Head of caudate nucleus (tissue), 42 donors: ENCODE data around the gene TTI1.
"Not testable (repeated sequence)": the region's sequence is repeated elsewhere in the genome, so short reads cannot be mapped to it uniquely, and the experiment has no call there.

ENCODE experiments used
- DNase-seq, 42 donors: peaks; one replicate each; pipeline versions ENCODE4 v3.0.0 to v3.0.0-alpha.2; 2020 to 2021; ENCODE audit warnings: mixed read lengths in 7 of 42
- intact Hi-C: fragments of 100-400 bp; cut with DNase I; formaldehyde crosslinking; loops from one replicate; pipeline ENCODE4 v1.15.0; 2022

The TTI1 gene

GRCh38 chr20:38021087-38021772, 12.0 kb downstream of the TTI1 start:
- no peak for DNase-seq
- intact Hi-C loops: no loop called here

GRCh38 chr20:38018385-38018784, 14.9 kb downstream of the TTI1 start:
- intact Hi-C loops: no loop called here
- no peak for DNase-seq

DNA sequence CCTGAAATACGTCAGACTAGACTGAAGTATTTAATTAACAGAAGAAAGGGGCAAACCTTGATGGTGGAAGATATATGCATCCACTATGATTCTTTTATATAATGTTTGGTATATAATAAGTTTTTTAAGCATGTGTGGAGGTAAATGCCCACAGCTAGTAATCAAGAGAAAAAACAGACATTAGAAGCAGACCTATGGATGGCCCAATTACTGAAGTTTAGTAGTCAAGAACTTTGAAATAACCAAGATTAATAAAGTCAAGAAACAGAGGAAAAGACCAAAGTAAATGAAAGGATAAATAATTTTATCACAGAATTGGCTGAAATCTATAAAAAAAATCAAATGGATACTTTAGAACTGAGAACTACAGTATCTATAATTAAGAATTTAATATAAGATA, 15.3 kb downstream of the TTI1 start:
- no peak for DNase-seq
- intact Hi-C loops: no loop called here

- intact Hi-C loops: no loop called here
- DNase-seq: no peak
Measured at GRCh38 chr20:38013887-38014286, 19.4 kb downstream of the TTI1 start.

- intact Hi-C loops: no loop called here
- DNase-seq: no peak
Measured at GRCh38 chr20:38012332-38012731, 20.9 kb downstream of the TTI1 start.

DNA sequence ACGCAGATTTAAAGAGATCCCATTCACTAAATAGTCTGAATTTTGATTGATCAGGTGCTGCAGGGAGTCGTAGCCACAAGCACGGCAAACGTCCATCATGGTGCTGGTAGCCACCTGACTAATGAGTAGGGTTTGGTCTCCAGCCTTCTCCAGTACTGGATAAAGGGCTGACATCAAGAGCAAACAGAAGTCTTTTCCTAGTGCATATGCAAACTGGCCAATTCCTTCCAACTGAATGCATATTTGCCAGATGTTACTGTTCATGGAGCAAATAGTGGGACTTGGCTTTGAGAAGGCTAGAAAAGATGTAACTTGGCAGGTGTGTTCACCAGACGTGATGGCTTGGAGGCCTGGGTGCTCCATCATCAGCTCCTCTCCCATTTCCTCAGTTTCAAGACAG, 21.6 kb downstream of the TTI1 start:
- intact Hi-C loops: no loop called here
- DNase-seq: no peak

GRCh38 chr20:38009416-38009815, 23.8 kb downstream of the TTI1 start:
- intact Hi-C loops, DNase-seq: not testable (repeated sequence)

DNA sequence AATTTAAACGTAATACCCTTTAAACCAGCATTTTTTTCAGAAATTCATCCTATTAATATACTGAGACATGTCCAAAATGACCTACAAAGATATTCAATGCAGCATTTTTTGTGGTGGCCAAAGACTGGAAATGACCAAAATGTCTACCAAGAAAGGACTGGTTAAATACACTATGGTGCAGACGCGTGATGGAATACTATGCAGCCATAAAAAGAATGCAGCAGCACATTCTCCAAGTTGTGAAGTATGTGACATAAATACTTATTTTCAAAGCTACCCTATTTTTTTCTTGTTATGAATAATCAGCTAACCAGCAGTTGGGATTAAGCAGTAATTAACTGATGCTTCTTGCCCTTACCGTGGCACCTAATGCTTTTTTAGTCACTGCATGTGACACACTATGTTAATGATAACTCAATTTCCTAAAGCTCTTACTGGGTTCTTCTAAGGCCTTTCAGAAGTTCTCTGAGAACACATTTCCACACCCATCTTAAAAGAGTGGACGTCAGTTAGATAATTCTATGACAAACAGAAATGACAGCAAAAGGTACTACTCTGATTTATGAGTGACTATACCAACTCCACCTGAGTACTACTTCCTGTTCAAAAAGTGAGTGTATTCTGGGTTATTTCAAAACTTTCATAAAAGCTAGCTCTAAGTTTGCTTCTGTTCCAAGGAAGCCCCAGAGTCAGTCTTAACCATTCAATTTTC, 24.9 kb downstream of the TTI1 start:
- no peak for DNase-seq
- intact Hi-C loops: no loop called here

GRCh38 chr20:38007526-38007925, 25.7 kb downstream of the TTI1 start:
- intact Hi-C loops: no loop called here
- no peak for DNase-seq

DNA sequence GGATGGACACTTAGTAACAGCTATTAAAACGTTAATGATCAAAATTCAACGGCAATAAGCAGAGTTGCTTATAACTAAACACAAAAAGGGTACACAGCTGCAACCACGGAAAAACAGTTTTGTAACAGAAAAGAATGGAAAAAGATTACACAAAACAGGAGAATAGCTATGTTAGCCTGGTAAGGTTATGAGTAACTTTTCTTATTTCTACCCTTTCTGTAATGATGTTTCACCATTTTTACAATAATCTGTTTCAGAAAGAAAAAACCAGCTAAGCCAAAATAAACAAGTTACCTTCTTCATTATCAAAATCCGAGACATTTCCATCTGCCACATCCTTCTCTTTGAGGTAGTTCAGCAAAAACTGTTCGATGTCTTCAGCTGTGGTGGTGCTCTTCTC, 27.4 kb downstream of the TTI1 start:
- DNase-seq: no peak
- intact Hi-C loops: no loop called here

DNA sequence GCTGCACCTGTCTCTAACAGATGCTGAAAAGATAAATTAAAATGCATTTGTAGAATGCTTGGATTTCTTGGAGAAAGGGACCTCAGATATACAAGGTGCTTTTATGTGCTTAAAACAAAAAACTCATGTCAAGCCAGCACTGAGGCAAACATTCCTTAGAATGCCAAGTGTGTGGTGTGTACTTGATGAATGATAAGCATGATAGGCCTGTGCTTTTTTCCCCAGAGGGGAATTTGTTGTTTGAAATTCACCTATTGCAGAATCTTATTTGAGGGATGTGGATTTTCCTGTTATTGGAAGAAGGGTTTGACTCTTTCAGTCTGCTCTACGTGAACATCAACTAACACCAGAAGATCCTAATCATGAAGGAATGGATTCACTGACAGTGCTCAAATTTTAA, 28.8 kb downstream of the TTI1 start:
- no peak for DNase-seq
- intact Hi-C loops: no loop called here

- intact Hi-C loops: no loop called here
- DNase-seq: no peak
Measured at GRCh38 chr20:38002422-38002821, 30.8 kb downstream of the TTI1 start.

GRCh38 chr20:38001981-38002380, 31.3 kb downstream of the TTI1 start:
- no peak for DNase-seq
- intact Hi-C loops: no loop called here

- intact Hi-C loops: no loop called here
- no peak for DNase-seq
Measured at GRCh38 chr20:38001173-38001875, 31.9 kb downstream of the TTI1 start.

DNA sequence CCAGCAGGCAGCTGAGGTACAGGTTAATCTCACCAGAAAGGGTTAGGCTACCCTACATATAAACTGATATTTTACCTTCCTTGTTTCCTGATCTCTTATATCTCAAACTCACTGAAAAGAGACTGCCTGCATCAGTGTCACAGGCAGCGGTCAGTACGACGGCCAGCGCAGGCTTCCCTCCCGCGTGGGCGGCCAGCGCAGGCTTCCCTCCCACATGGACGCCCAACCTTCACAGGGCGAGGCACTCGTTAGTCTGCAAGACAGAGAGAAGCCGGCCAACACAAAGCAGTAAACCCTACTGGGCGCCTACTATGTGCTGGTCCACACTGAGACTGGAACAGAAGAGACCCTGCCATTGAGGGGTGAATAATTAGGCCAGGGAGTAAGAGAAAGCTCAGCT, 33.0 kb downstream of the TTI1 start:
- intact Hi-C loops: no loop called here
- no peak for DNase-seq

DNA sequence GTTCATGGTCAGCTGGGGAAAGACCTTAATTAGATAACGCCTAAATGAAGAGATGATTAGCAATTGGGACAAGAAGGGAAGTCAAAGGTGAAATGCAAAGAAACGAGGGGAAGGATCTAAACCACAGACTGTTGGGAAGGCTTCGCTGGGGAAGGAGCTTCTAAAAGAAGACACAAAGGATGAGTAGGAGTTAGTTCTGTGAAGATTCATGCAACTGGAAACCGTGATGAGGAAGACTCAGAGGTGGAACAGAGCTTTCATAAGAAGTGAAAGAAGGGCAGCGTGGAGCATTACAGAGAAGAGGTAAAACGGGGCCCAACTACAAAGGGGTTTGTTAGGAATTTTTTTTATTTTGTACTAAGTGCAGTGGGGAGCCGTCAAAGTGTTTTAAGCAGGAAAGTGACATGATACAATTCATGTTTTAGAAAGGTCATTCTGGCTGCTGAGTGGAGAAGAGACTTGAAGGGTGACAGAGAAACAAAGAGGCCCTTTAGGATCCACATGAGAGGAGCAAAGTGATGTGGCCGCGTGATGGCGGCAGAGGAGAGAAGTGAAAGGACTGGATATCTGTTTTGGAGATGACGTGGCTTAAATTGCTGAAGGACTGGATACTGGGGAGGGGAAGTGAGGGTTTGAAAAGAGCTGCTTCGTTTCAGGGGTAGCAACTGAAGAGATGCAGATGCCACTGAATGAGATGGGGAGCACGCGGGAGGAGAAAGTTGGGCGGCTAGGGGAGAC, 33.6 kb downstream of the TTI1 start:
- DNase-seq: peak in 38 of 42 donors; percentile 25 to 86 (median 64)
- intact Hi-C loops: loop anchor here (10.0 kb wide), 1 partner anchor 435 kb away; no protein-coding TSS in a partner anchor

GRCh38 chr20:37997516-37997915, 35.7 kb downstream of the TTI1 start:
- no peak for DNase-seq
- intact Hi-C loops: loop anchor here (10.0 kb wide), 1 partner anchor 433 kb away; no protein-coding TSS in a partner anchor

DNA sequence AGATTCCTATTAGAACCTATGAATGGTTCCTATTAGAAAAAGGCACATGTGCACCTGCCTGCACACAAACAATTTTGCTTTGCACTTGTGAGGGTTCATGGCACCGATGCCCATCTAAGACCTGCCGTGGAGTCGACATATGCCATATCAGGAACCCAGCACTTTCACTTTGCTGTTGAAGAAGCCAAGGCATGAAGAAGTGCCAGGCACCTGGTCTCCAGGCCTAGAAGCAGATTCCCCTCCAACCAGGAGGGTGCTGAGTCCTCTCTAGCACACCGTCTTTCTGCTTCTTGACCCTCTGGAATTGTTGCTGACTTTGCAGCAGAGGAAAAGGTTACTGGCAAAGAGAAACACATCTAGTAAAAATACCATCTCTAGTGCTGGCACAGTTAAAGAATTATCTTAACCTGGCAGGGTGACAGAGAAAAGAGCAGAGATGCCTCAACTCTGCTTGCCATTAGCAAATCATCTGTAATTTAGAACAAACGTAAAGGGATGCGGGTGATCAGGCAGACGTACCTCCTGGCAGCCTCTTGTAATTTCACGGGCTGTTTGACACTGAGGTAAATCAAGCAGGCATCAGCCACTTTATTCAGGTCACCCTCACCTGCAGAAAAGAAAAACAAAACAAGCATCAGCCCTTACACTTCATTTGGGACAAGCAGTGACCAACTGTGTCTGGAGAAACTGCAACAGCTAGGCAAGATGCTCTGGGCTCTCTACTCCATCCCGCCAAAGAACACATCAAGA, 37.2 kb downstream of the TTI1 start:
- no peak for DNase-seq
- intact Hi-C loops: loop anchor here (10.0 kb wide), 1 partner anchor 431 kb away; no protein-coding TSS in a partner anchor

GRCh38 chr20:37994512-37994911, 38.7 kb downstream of the TTI1 start:
- DNase-seq: peak in 2 of 42 donors; percentile 23 to 43
- intact Hi-C loops: loop anchor here (10.0 kb wide), 1 partner anchor 430 kb away; no protein-coding TSS in a partner anchor
